ENCODE data around the gene IPO8.

DNA sequence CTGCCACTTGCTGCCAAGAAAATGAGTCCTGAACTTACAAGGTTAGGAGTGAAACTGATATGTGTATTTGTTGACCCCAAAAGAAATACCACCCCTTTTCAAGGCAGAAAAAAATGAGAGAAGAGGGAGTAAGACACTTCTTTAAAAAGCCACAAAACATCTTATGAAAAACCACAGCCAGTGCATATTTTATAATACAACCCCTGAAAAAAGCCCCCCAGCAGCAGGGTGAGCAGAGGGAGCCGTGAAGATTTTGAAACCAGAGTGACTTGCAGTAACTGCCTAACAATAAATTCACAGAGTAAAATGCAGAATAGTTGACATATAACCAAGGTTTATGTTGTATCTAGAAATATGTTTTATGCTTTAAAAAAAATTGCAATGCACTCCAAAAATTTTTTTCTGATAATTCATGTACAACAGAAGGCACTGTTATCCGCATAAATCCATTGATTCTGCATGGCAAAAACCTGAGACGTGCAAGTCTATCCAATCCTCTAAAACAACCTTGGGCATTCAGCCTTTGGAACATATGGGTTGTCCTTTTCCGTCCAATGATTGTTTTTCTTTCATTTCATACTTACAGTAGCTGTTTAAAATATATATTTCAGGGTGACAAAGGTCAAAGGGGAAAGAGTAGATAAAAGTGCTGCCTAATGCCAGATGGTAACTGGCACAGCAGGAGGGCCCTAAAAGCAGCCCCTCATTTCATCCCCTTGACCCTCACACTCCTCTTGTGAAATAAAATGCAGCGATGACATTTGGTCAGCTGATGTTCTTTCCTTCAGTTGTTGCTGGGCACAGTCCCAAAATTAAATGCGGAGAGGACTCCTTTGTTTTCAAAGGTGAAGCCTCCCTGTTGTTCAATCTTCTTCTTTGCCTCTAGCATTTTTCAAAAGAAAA, 65.3 kb downstream of the IPO8 start:
- TF ChIP-seq, protein P1, sequence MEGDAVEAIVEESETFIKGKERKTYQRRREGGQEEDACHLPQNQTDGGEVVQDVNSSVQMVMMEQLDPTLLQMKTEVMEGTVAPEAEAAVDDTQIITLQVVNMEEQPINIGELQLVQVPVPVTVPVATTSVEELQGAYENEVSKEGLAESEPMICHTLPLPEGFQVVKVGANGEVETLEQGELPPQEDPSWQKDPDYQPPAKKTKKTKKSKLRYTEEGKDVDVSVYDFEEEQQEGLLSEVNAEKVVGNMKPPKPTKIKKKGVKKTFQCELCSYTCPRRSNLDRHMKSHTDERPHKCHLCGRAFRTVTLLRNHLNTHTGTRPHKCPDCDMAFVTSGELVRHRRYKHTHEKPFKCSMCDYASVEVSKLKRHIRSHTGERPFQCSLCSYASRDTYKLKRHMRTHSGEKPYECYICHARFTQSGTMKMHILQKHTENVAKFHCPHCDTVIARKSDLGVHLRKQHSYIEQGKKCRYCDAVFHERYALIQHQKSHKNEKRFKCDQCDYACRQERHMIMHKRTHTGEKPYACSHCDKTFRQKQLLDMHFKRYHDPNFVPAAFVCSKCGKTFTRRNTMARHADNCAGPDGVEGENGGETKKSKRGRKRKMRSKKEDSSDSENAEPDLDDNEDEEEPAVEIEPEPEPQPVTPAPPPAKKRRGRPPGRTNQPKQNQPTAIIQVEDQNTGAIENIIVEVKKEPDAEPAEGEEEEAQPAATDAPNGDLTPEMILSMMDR (IDR thresholded peaks at IDR 0.05; ENCODE audit: insufficient read depth, low read depth, low read length), result no peak
- TF ChIP-seq EZH2 (IDR thresholded peaks at IDR 0.05; ENCODE audit: insufficient read depth, low read length), result no peak
